HepG2 (cell line): ENCODE data around the gene TMEM97. TPM values are rescaled to one million over a fixed set of nuclear protein-coding genes. Genes with fewer than 3 reads are reported as not detected.

ENCODE experiments used
- ASH2L ChIP-seq: fragments of 300-600, 200-600 bp; sonication (generic); IDR thresholded peaks from 2 replicates; pipeline ENCODE4 v1.7.0; 2017; ENCODE audit warnings: low read depth, mild to moderate bottlenecking, moderate library complexity, mixed read lengths, low read length; ENCODE audit not compliant: insufficient read length
- BHLHE40 ChIP-seq: IDR thresholded peaks from 2 replicates; pipeline ENCODE4 v1.6.1; 2011; ENCODE audit warnings: low read length, improper control_type of control experiment
- DNMT1 ChIP-seq: sonication (generic); formaldehyde crosslinking; IDR thresholded peaks from 2 replicates; pipeline ENCODE4 v1.5.1; 2020; ENCODE audit warnings: mild to moderate bottlenecking, missing genetic modification reagents
- NONO ChIP-seq, 2 experiments: fragments of 450-650 bp in 1 of 2; sonication (generic) in 1 of 2; formaldehyde crosslinking in 1 of 2; IDR thresholded peaks in 1 of 2; conservative IDR thresholded peaks in 1 of 2; 2 replicates each; pipeline versions ENCODE4 v1.6.1 to v1.8.0; 2017 to 2022; ENCODE audit warnings: mild to moderate bottlenecking in 1 of 2, missing genetic modification reagents in 1 of 2, moderate library complexity in 1 of 2
- PRMT3 ChIP-seq: sonication (generic); formaldehyde crosslinking; IDR thresholded peaks from 2 replicates; pipeline ENCODE4 v1.8.1; 2022; ENCODE audit warnings: low read depth, mild to moderate bottlenecking, moderate library complexity, missing genetic modification reagents, borderline replicate concordance
- SATB2 ChIP-seq: sonication (generic); formaldehyde crosslinking; IDR thresholded peaks from 2 replicates; pipeline ENCODE4 v1.5.0; 2020; ENCODE audit warnings: missing genetic modification reagents
- SETDB1 ChIP-seq: sonication (generic); formaldehyde crosslinking; IDR thresholded peaks from 2 replicates; pipeline ENCODE4 v1.5.1; 2020; ENCODE audit warnings: missing genetic modification reagents, mild to moderate bottlenecking, borderline replicate concordance
- TFDP1 ChIP-seq: IDR thresholded peaks from 2 replicates; pipeline ENCODE4 v1.6.1; 2016; ENCODE audit warnings: missing compliant biosample characterization, missing genetic modification reagents, borderline replicate concordance
- THAP8 ChIP-seq: sonication (generic); formaldehyde crosslinking; IDR thresholded peaks from 2 replicates; pipeline ENCODE4 v1.5.1; 2020; ENCODE audit warnings: missing genetic modification reagents, mild to moderate bottlenecking, borderline replicate concordance
- ZBTB34 ChIP-seq: sonication (generic); formaldehyde crosslinking; IDR thresholded peaks from 2 replicates; pipeline ENCODE4 v1.8.0; 2022; ENCODE audit warnings: mild to moderate bottlenecking, missing genetic modification reagents
- ZBTB7B ChIP-seq: sonication (generic); formaldehyde crosslinking; IDR thresholded peaks from 2 replicates; pipeline ENCODE4 v1.4.0; 2020; ENCODE audit warnings: missing genetic modification reagents
- ZC3H4 ChIP-seq: sonication (generic); formaldehyde crosslinking; IDR thresholded peaks from 2 replicates; pipeline ENCODE4 v1.4.0; 2020; ENCODE audit warnings: missing genetic modification reagents, borderline replicate concordance
- ZNF292 ChIP-seq: sonication (generic); formaldehyde crosslinking; IDR thresholded peaks from 2 replicates; pipeline ENCODE4 v1.8.1; 2022; ENCODE audit warnings: mild to moderate bottlenecking, low read depth, missing genetic modification reagents, borderline replicate concordance
- ZNF329 ChIP-seq: sonication (generic); formaldehyde crosslinking; IDR thresholded peaks from 2 replicates; pipeline ENCODE4 v1.9.0; 2021; ENCODE audit warnings: low read depth, mild to moderate bottlenecking, missing genetic modification reagents
- polyA plus RNA-seq, 8 experiments: library from polyadenylated mRNA; depleted of rRNA in 3 of 8; stranded (reverse) in 7 of 8; unstranded in 1 of 8; fragments of >200 nt; fragmentation: Illumina TruSeq in 4 of 8; extraction: Trizol in 4 of 8; gene quantifications; 2 replicates each; pipeline versions ENCODE4 v1.2.1 to v1.2.3, GENCODE V29; 2011 to 2016; ENCODE audit warnings: low read depth in 4 of 8, missing spikeins in 1 of 8, mixed read lengths in 1 of 8; ENCODE audit not compliant: insufficient read depth in 1 of 8
- total RNA-seq, 5 experiments: library from RNA; depleted of rRNA; stranded (reverse); fragments of >200 nt; fragmentation: Illumina TruSeq; extraction: Trizol; gene quantifications; 2 replicates each; pipeline ENCODE4 v1.2.3, GENCODE V29; 2016; ENCODE audit warnings: low read depth in 1 of 5
- TF ChIP-seq, protein P1 (sequence below): sonication (generic); formaldehyde crosslinking; IDR thresholded peaks from 2 replicates; pipeline ENCODE4 v1.4.0; 2020; ENCODE audit warnings: mild to moderate bottlenecking, missing genetic modification reagents
- TF ChIP-seq, protein P2 (sequence below): sonication (generic); formaldehyde crosslinking; IDR thresholded peaks from 2 replicates; pipeline ENCODE4 v1.4.0; 2020; ENCODE audit warnings: low read depth, mild to moderate bottlenecking, missing genetic modification reagents
- TF ChIP-seq, protein P3 (sequence below): sonication (generic); formaldehyde crosslinking; IDR thresholded peaks from 2 replicates; pipeline ENCODE4 v1.4.0; 2020; ENCODE audit warnings: low read depth, missing genetic modification reagents

Gene TMEM97
- total and polyA plus RNA-seq, 2 of the 13 experiments (the other 11 are each of a cell fraction or from before 2014, with no cell fraction given): 69.6 to 137 TPM

DNA sequence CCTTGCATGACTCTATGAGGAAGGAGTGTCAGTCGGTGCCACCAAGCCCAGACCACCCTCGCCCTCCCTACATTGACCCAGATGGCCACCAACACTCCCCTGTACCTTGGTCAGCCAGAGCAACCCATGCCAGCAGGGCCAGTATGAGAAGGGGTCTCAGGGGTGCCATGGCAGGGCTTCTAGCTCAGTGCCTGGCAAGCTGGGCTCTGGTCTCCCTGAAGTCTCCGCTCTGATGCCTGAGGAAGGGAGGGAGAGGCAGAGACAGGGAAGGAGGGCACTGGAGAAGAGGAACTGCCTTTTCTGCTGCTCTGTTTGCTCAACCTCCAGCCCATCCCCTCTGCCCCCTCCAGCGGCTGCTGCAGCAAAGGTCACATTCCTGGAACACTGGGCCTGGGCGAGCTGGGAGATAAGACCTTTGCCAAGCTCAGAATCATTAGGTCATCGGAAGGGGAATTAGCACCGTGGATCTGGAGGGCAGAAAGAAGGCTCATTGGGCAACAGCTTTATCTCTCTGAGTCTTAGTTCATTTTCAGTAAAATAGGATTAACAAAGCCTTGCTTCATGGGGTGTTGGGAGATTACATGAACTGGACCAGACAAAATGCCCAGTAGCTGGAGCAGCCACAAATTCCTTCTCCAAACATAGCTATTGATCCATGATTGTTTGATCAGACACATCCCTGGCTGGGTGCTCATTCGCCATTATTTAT, 51.2 kb downstream of the TMEM97 start, which contains the start of gene VTN (continued):
- TF ChIP-seq, protein P1, sequence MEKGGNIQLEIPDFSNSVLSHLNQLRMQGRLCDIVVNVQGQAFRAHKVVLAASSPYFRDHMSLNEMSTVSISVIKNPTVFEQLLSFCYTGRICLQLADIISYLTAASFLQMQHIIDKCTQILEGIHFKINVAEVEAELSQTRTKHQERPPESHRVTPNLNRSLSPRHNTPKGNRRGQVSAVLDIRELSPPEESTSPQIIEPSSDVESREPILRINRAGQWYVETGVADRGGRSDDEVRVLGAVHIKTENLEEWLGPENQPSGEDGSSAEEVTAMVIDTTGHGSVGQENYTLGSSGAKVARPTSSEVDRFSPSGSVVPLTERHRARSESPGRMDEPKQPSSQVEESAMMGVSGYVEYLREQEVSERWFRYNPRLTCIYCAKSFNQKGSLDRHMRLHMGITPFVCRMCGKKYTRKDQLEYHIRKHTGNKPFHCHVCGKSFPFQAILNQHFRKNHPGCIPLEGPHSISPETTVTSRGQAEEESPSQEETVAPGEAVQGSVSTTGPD (CRISPR knock-in tag): peak; percentile 32; the same call in 1 of the 2 replicates
- TF ChIP-seq SETDB1 (CRISPR knock-in tag): no peak
- TF ChIP-seq, protein P2, sequence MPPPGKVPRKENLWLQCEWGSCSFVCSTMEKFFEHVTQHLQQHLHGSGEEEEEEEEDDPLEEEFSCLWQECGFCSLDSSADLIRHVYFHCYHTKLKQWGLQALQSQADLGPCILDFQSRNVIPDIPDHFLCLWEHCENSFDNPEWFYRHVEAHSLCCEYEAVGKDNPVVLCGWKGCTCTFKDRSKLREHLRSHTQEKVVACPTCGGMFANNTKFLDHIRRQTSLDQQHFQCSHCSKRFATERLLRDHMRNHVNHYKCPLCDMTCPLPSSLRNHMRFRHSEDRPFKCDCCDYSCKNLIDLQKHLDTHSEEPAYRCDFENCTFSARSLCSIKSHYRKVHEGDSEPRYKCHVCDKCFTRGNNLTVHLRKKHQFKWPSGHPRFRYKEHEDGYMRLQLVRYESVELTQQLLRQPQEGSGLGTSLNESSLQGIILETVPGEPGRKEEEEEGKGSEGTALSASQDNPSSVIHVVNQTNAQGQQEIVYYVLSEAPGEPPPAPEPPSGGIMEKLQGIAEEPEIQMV: peak; percentile 58; the same call in 1 of the 2 replicates
- TF ChIP-seq NONO (IDR thresholded peaks at IDR 0.05): no peak
- TF ChIP-seq NONO (CRISPR knock-in tag; conservative IDR thresholded peaks at IDR 0.05): peak; percentile 94
- no peak for TF ChIP-seq THAP8
- TF ChIP-seq ZBTB34 (CRISPR knock-in tag): peak; percentile 92
- TF ChIP-seq ZC3H4 (CRISPR knock-in tag): no peak
- TF ChIP-seq PRMT3: no peak
- peak; percentile 71; the same call in 1 of the 2 replicates for TF ChIP-seq ZNF292 (CRISPR knock-in tag)
- TF ChIP-seq, protein P3, sequence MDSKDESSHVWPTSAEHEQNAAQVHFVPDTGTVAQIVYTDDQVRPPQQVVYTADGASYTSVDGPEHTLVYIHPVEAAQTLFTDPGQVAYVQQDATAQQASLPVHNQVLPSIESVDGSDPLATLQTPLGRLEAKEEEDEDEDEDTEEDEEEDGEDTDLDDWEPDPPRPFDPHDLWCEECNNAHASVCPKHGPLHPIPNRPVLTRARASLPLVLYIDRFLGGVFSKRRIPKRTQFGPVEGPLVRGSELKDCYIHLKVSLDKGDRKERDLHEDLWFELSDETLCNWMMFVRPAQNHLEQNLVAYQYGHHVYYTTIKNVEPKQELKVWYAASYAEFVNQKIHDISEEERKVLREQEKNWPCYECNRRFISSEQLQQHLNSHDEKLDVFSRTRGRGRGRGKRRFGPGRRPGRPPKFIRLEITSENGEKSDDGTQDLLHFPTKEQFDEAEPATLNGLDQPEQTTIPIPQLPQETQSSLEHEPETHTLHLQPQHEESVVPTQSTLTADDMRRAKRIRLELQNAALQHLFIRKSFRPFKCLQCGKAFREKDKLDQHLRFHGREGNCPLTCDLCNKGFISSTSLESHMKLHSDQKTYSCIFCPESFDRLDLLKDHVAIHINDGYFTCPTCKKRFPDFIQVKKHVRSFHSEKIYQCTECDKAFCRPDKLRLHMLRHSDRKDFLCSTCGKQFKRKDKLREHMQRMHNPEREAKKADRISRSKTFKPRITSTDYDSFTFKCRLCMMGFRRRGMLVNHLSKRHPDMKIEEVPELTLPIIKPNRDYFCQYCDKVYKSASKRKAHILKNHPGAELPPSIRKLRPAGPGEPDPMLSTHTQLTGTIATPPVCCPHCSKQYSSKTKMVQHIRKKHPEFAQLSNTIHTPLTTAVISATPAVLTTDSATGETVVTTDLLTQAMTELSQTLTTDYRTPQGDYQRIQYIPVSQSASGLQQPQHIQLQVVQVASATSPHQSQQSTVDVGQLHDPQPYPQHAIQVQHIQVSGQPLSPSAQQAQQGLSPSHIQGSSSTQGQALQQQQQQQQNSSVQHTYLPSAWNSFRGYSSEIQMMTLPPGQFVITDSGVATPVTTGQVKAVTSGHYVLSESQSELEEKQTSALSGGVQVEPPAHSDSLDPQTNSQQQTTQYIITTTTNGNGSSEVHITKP (CRISPR knock-in tag): peak; percentile 30; the same call in 1 of the 2 replicates
- no peak for TF ChIP-seq DNMT1 (CRISPR knock-in tag)
- peak; percentile 97 for TF ChIP-seq ASH2L
- peak; percentile 13; the same call in 1 of the 2 replicates for TF ChIP-seq BHLHE40
- 0 out of 2 replicates have a peak, but pooled peaks have one; percentile 78 for TF ChIP-seq SATB2 (CRISPR knock-in tag)
- TF ChIP-seq TFDP1 (CRISPR knock-in tag): no peak
- TF ChIP-seq ZBTB7B: peak; percentile 90
- no peak for TF ChIP-seq ZNF329 (CRISPR knock-in tag)
